Muscle layer of duodenum (tissue), 2 donors: Measurements from ENCODE around the gene TTLL11.
"Not testable (repeated sequence)": the region's sequence is repeated elsewhere in the genome, so short reads cannot be mapped to it uniquely, and the experiment has no call there.

Experiments
- H3K27ac ChIP-seq: one replicate; pipeline ENCODE4 v1.7.0; 2013; ENCODE audit warnings: mild to moderate bottlenecking, low read length
- H3K27me3 ChIP-seq: one replicate; pipeline ENCODE4 v1.7.0; 2013; ENCODE audit warnings: low read depth, mild to moderate bottlenecking, control low read depth, low read length
- H3K36me3 ChIP-seq, 2 donors: one replicate each; pipeline ENCODE4 v1.7.0; 2013; ENCODE audit warnings: low read length in 2 of 2, control low read depth in 1 of 2, mild to moderate bottlenecking in 1 of 2; ENCODE audit not compliant: insufficient read depth in 2 of 2, control insufficient read depth in 1 of 2
- H3K4me1 ChIP-seq, 2 donors: one replicate each; pipeline ENCODE4 v1.7.0; 2013; ENCODE audit warnings: low read length in 2 of 2, mild to moderate bottlenecking in 2 of 2, control low read depth in 1 of 2, moderate library complexity in 1 of 2; ENCODE audit not compliant: insufficient read depth in 2 of 2, control insufficient read depth in 1 of 2
- H3K4me3 ChIP-seq, 2 donors: one replicate each; pipeline ENCODE4 v1.7.0; 2013; ENCODE audit warnings: low read length in 2 of 2, low read depth in 1 of 2, mild to moderate bottlenecking in 1 of 2
- H3K9me3 ChIP-seq, 2 donors: one replicate each; pipeline ENCODE4 v1.7.0; 2013; ENCODE audit warnings: low read length in 2 of 2, control low read depth in 1 of 2, mild to moderate bottlenecking in 1 of 2; ENCODE audit not compliant: control insufficient read depth in 1 of 2
- donor health status: healthy.

The TTLL11 gene

GRCh38 chr9:122122903-122123632 is 30.0 kb upstream of the TTLL11 start:
- H3K4me3 ChIP-seq = no peak overlapping the region
- peaks cover 6 to 21% of the 10 kb centered on the region in 2 donors for H3K4me1 ChIP-seq
- no peaks in the 10 kb centered on the region for H3K9me3 ChIP-seq
- no peak overlapping the region for H3K27ac ChIP-seq
- peaks cover 12% of the 10 kb centered on the region for H3K27me3 ChIP-seq
- H3K36me3 ChIP-seq = no peaks in the 10 kb centered on the region

- peaks cover 6 to 21% of the 10 kb centered on the region in 2 donors for H3K4me1 ChIP-seq
- H3K9me3 ChIP-seq = no peaks in the 10 kb centered on the region
- no peak overlapping the region for H3K4me3 ChIP-seq
- no peaks in the 10 kb centered on the region for H3K36me3 ChIP-seq
- H3K27me3 ChIP-seq = peaks cover 12% of the 10 kb centered on the region
- no peak overlapping the region for H3K27ac ChIP-seq
Observed at GRCh38 chr9:122122468-122122867, 29.4 kb upstream of the TTLL11 start.

- peaks cover 12% of the 10 kb centered on the region for H3K27me3 ChIP-seq
- H3K4me3 ChIP-seq = no peak overlapping the region
- H3K4me1 ChIP-seq = peaks cover 6 to 19% of the 10 kb centered on the region in 2 donors
- H3K36me3 ChIP-seq = no peaks in the 10 kb centered on the region
- no peaks in the 10 kb centered on the region for H3K9me3 ChIP-seq
- no peak overlapping the region for H3K27ac ChIP-seq
Observed at GRCh38 chr9:122121931-122122330, 28.8 kb upstream of the TTLL11 start.

- Histone ChIP-seq H3K4me3 (no peak overlapping the region), H3K27ac (no peak overlapping the region), H3K27me3 (peaks cover 11% of the 10 kb centered on the region), H3K36me3 (no peaks in the 10 kb centered on the region), H3K9me3 (no peaks in the 10 kb centered on the region), H3K4me1 (peaks cover 6 to 14% of the 10 kb centered on the region in 2 donors)
Observed at GRCh38 chr9:122121391-122121790, 28.3 kb upstream of the TTLL11 start.

GRCh38 chr9:122120316-122121071 is 27.4 kb upstream of the TTLL11 start:
- Histone ChIP-seq H3K9me3 (no peaks in the 10 kb centered on the region), H3K27me3 (peaks cover 3% of the 10 kb centered on the region), H3K4me3 (no peak overlapping the region), H3K4me1 (peaks cover 2 to 5% of the 10 kb centered on the region in 2 donors), H3K36me3 (no peaks in the 10 kb centered on the region), H3K27ac (no peak overlapping the region)

- no peaks in the 10 kb centered on the region for H3K4me1 ChIP-seq
- H3K4me3 ChIP-seq = no peak overlapping the region
- no peaks in the 10 kb centered on the region for H3K9me3 ChIP-seq
- no peaks in the 10 kb centered on the region for H3K36me3 ChIP-seq
- H3K27ac ChIP-seq = no peak overlapping the region
- no peaks in the 10 kb centered on the region for H3K27me3 ChIP-seq
Observed at GRCh38 chr9:122119721-122120120, 26.6 kb upstream of the TTLL11 start.

- H3K9me3 ChIP-seq = no peaks in the 10 kb centered on the region
- H3K4me3 ChIP-seq = no peak overlapping the region
- no peaks in the 10 kb centered on the region for H3K4me1 ChIP-seq
- no peak overlapping the region for H3K27ac ChIP-seq
- H3K27me3 ChIP-seq = no peaks in the 10 kb centered on the region
- no peaks in the 10 kb centered on the region for H3K36me3 ChIP-seq
Observed at GRCh38 chr9:122119166-122119521, 26.0 kb upstream of the TTLL11 start.

- Histone ChIP-seq H3K4me3 (no peak overlapping the region), H3K9me3 (no peaks in the 10 kb centered on the region), H3K4me1 (no peaks in the 10 kb centered on the region), H3K27me3 (no peaks in the 10 kb centered on the region), H3K36me3 (no peaks in the 10 kb centered on the region), H3K27ac (no peak overlapping the region)
Observed at GRCh38 chr9:122118343-122119165, 25.4 kb upstream of the TTLL11 start.

GRCh38 chr9:122117241-122117640 is 24.1 kb upstream of the TTLL11 start:
- not testable (repeated sequence) for H3K4me3 ChIP-seq, H3K9me3 ChIP-seq, H3K36me3 ChIP-seq, H3K27ac ChIP-seq, H3K27me3 ChIP-seq, H3K4me1 ChIP-seq

- Histone ChIP-seq H3K9me3 (no peaks in the 10 kb centered on the region), H3K27ac (no peak overlapping the region), H3K36me3 (no peaks in the 10 kb centered on the region), H3K4me1 (no peaks in the 10 kb centered on the region), H3K27me3 (no peaks in the 10 kb centered on the region), H3K4me3 (no peak overlapping the region)
Observed at GRCh38 chr9:122116448-122117173, 23.5 kb upstream of the TTLL11 start.

GRCh38 chr9:122116040-122116439 is 22.9 kb upstream of the TTLL11 start:
- Histone ChIP-seq H3K27me3 (no peaks in the 10 kb centered on the region), H3K9me3 (no peaks in the 10 kb centered on the region), H3K27ac (no peak overlapping the region), H3K36me3 (no peaks in the 10 kb centered on the region), H3K4me3 (no peak overlapping the region), H3K4me1 (no peaks in the 10 kb centered on the region)
